B cell (primary cell): Measurements from ENCODE around the gene OR6N1. TPM values are rescaled to one million over a fixed set of nuclear protein-coding genes. Genes with fewer than 3 reads are reported as not detected.

ENCODE experiments used
- ATAC-seq: fragments of 200-7000 bp; cut with Tn5 transposase; one replicate; pipeline ENCODE4 v1.10.0; 2021; ENCODE audit warnings: low read depth, mild to moderate bottlenecking, moderate number of reproducible peaks, moderate library complexity
- CTCF ChIA-PET: fragments of 350-600 bp; sonication (Branson Sonifier 250); formaldehyde crosslinking; loops from one replicate; lab custom pipeline; 2021; ENCODE audit warnings: antibody characterized with exemption, inconsistent platforms; lab: Charles Lee
- POLR2A ChIA-PET: fragments of 350-600 bp; sonication (Branson Sonifier 250); formaldehyde crosslinking; loops from one replicate; lab custom pipeline; 2021; ENCODE audit warnings: antibody characterized with exemption; lab: Charles Lee
- DNase-seq: peaks from one replicate; pipeline ENCODE4 v3.0.0; 2013
- H2AFZ ChIP-seq: 2 replicates; pipeline ENCODE4 v1.6.1; 2012; ENCODE audit warnings: mild to moderate bottlenecking, low read depth, low read length; ENCODE audit not compliant: insufficient read depth, poor library complexity, severe bottlenecking
- H3K27ac ChIP-seq, 2 donors: 1 replicate in 1 of 2; 2 replicates in 1 of 2; pipeline ENCODE4 v1.5.1; 2012 to 2013; ENCODE audit warnings: low read length in 2 of 2, mild to moderate bottlenecking in 2 of 2, moderate library complexity in 1 of 2
- H3K27me3 ChIP-seq, 4 experiments: fragments of 200-600 bp in 1 of 4; sonication (generic) in 1 of 4; replicated peaks in 1 of 4; 1 replicate in 2 of 4; 2 replicates in 2 of 4; pipeline versions ENCODE4 v1.6.1 to v1.7.0; 2013 to 2016; ENCODE audit warnings: low read length in 3 of 4, mild to moderate bottlenecking in 2 of 4, mixed read lengths in 1 of 4, moderate library complexity in 1 of 4; ENCODE audit not compliant: insufficient read depth in 4 of 4, control insufficient read depth in 3 of 4; ENCODE audit errors: control extremely low read depth in 1 of 4
- H3K36me3 ChIP-seq, 2 experiments: replicated peaks in 1 of 2; 1 replicate in 1 of 2; 2 replicates in 1 of 2; pipeline versions ENCODE4 v1.6.1 to v1.7.1; 2013; ENCODE audit warnings: low read length in 1 of 2; ENCODE audit not compliant: insufficient read depth in 2 of 2, control insufficient read depth in 1 of 2; ENCODE audit errors: control extremely low read depth in 1 of 2, extremely low read depth in 1 of 2
- H3K4me1 ChIP-seq, 2 donors: fragments of 200-600 bp in 1 of 2; sonication (generic) in 1 of 2; 1 replicate in 1 of 2; 2 replicates in 1 of 2; pipeline versions ENCODE4 v1.5.1 to v1.6.1; 2013 to 2017; ENCODE audit warnings: low read length in 2 of 2; ENCODE audit not compliant: control insufficient read depth in 2 of 2, insufficient read depth in 2 of 2
- H3K4me2 ChIP-seq: replicated peaks from 2 replicates; pipeline ENCODE3; 2012; ENCODE audit warnings: mild to moderate bottlenecking, low read depth, low read length; ENCODE audit not compliant: poor library complexity, severe bottlenecking
- H3K4me3 ChIP-seq, 5 experiments: fragments of 200-600 bp in 1 of 5; sonication (generic) in 1 of 5; 1 replicate in 3 of 5; 2 replicates in 2 of 5; pipeline versions ENCODE4 v1.5.1 to v1.7.0; 2011 to 2016; ENCODE audit warnings: low read length in 4 of 5, mild to moderate bottlenecking in 4 of 5, low read depth in 2 of 5, control low read depth in 1 of 5, moderate library complexity in 1 of 5; ENCODE audit not compliant: insufficient read depth in 1 of 5; ENCODE audit errors: control extremely low read depth in 1 of 5, extremely low read depth in 1 of 5
- H3K79me2 ChIP-seq: fragments of 200-600 bp; sonication (generic); one replicate; pipeline ENCODE4 v1.6.0; 2016; ENCODE audit warnings: low read length; ENCODE audit not compliant: control insufficient read depth, insufficient read depth
- H3K9ac ChIP-seq: fragments of 200-600 bp; sonication (generic); 2 replicates; pipeline ENCODE4 v1.6.1; 2017; ENCODE audit warnings: mild to moderate bottlenecking, low read length, moderate library complexity
- H3K9me3 ChIP-seq, 3 donors: one replicate each; pipeline versions ENCODE4 v1.6.1 to v1.7.1; 2013; ENCODE audit warnings: low read length in 2 of 3; ENCODE audit not compliant: control insufficient read depth in 2 of 3, insufficient read depth in 1 of 3; ENCODE audit errors: control extremely low read depth in 1 of 3
- H4K20me1 ChIP-seq: 2 replicates; pipeline ENCODE4 v1.6.0; 2012; ENCODE audit warnings: mild to moderate bottlenecking, low read length; ENCODE audit not compliant: insufficient read depth, control insufficient read depth, poor library complexity, severe bottlenecking
- H3K27ac Mint-ChIP-seq: one replicate; pipeline ENCODE4 v1.8.0; 2021; ENCODE audit warnings: mixed read lengths
- H3K27me3 Mint-ChIP-seq: one replicate; pipeline ENCODE4 v1.8.0; 2021; ENCODE audit warnings: mixed read lengths
- H3K4me1 Mint-ChIP-seq: one replicate; pipeline ENCODE4 v1.8.0; 2021; ENCODE audit warnings: mixed read lengths
- H3K4me3 Mint-ChIP-seq: one replicate; pipeline ENCODE4 v1.8.0; 2021; ENCODE audit warnings: mixed read lengths
- H3K9me3 Mint-ChIP-seq: one replicate; pipeline ENCODE4 v1.8.0; 2022; ENCODE audit warnings: mixed read lengths; ENCODE audit not compliant: insufficient read depth
- CTCF ChIP-seq: fragments of 200-600 bp; IDR thresholded peaks from one replicate; pipeline ENCODE4 v1.8.0; 2022; ENCODE audit warnings: antibody characterized with exemption, mild to moderate bottlenecking
- EZH2 ChIP-seq: IDR thresholded peaks from 2 replicates; pipeline ENCODE4 v1.6.1; 2012; ENCODE audit warnings: borderline replicate concordance, low read depth, mild to moderate bottlenecking, moderate library complexity, low read length; ENCODE audit not compliant: insufficient read depth, poor library complexity, severe bottlenecking
- WGBS: methylation state at CpG from one replicate; pipeline ENCODE4 v1.1.5; 2013; ENCODE audit warnings: missing lambda C conversion rate; ENCODE audit not compliant: insufficient coverage; 5-methylcytosine and 5-hydroxymethylcytosine counted together
- intact Hi-C: fragments of 100-400 bp; cut with micrococcal nuclease; formaldehyde crosslinking; loops from one replicate; pipeline ENCODE4 v1.10.0; 2022
- polyA plus RNA-seq: library from polyadenylated mRNA; depleted of rRNA; stranded (reverse); fragments of >200 nt; gene quantifications from 2 replicates; pipeline ENCODE4 v1.2.3, GENCODE V29; 2012
- total RNA-seq, 2 donors: library from RNA; stranded (reverse); fragments of 120-200 nt in 1 of 2; gene quantifications; 1 replicate in 1 of 2; 2 replicates in 1 of 2; pipeline versions ENCODE4 v1.2.3 to v1.2.4, GENCODE V29; 2013 to 2022

OR6N1 gene
- total and polyA plus RNA-seq, 2 donors (not counting 1 experiment from before 2014, with no cell fraction given), result not detected

DNA sequence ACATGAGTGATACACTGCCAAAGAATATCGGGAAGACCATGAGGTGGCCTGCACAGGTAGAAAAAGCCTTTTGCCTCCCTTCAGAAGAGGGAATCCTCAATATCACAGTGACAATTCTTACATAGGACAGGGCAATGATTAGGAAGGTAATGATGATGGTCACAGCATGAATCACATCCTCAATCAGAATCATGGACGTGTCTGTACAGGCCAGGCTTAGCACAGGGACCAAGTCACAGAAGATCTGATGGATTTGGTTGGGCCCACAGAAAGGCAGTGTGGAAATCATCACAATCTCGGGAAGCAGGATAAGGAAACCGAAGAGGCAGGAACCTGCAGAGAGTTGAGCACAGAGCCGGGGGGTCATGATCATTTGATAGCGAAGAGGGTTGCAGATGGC lies 54.7 kb downstream of the OR6N1 start:
- Histone ChIP-seq H2AFZ (no peak overlapping the region), H3K9ac (no peak overlapping the region), H3K27ac (no peak overlapping the region), H3K27me3 (peaks cover 0 to 8% (median 0%) of the 10 kb centered on the region in 4 experiments), H3K36me3 (no peaks in the 10 kb centered on the region), H3K4me2 (no peak overlapping the region), H3K9me3 (peaks cover 0 to 1% (median 0%) of the 10 kb centered on the region in 3 donors), H3K4me3 (no peak overlapping the region), H3K79me2 (no peaks in the 10 kb centered on the region), H4K20me1 (no peaks in the 10 kb centered on the region), H3K4me1 (no peaks in the 10 kb centered on the region)
- no peaks in the 10 kb centered on the region for H3K9me3 Mint-ChIP-seq
- TF ChIP-seq EZH2, result no peak
- TF ChIP-seq CTCF, result no peak
- H3K4me1 Mint-ChIP-seq, result no peaks in the 10 kb centered on the region
- no peak for DNase-seq
- 81% methylated on average over 5 of the region's 6 CpGs for WGBS
- no peak overlapping the region for H3K27ac Mint-ChIP-seq
- ATAC-seq, result no peak
- H3K4me3 Mint-ChIP-seq, result no peak overlapping the region
- ChIA-PET CTCF (no interaction called here), POLR2A (no interaction called here)
- H3K27me3 Mint-ChIP-seq, result peaks cover 21% of the 10 kb centered on the region
- intact Hi-C loops, result no loop called here

DNA sequence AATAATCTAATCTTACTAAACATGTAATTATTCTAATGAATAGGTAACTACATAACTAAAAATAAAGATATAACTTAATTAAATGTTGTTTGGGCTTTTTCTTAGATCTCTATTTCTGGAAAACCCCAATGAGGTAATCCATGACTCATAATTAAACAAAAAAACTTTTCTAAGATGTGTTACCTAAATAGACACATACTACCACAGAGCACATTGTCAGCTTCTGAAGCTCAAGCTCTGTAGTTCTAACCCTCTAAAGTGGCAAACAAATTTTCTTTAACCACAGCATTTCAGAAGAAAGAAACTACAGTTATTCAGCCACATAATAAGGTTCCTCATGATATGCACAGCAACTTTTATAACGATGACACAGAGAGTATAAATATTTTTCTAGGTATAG lies 55.7 kb downstream of the OR6N1 start:
- Histone ChIP-seq H3K4me1 (no peaks in the 10 kb centered on the region), H3K27ac (no peak overlapping the region), H2AFZ (no peak overlapping the region), H3K79me2 (no peaks in the 10 kb centered on the region), H4K20me1 (no peaks in the 10 kb centered on the region), H3K36me3 (no peaks in the 10 kb centered on the region), H3K4me2 (no peak overlapping the region), H3K9ac (no peak overlapping the region), H3K9me3 (peaks cover 0 to 1% (median 0%) of the 10 kb centered on the region in 3 donors), H3K27me3 (peaks cover 0 to 11% (median 0%) of the 10 kb centered on the region in 4 experiments), H3K4me3 (no peak overlapping the region)
- TF ChIP-seq EZH2, result no peak
- TF ChIP-seq CTCF, result no peak
- no CpG with 5 or more reads among the region's 1 CpG for WGBS
- no peak for ATAC-seq
- CTCF ChIA-PET, result no interaction called here
- intact Hi-C loops, result no loop called here
- Mint-ChIP-seq H3K4me3 (no peak overlapping the region), H3K4me1 (no peaks in the 10 kb centered on the region), H3K27me3 (peaks cover 26% of the 10 kb centered on the region), H3K27ac (no peak overlapping the region), H3K9me3 (no peaks in the 10 kb centered on the region)
- DNase-seq, result no peak
- POLR2A ChIA-PET, result no interaction called here
